ENCODE data around the gene ACE.
"Not testable (repeated sequence)": the region's sequence is repeated elsewhere in the genome, so short reads cannot be mapped to it uniquely, and the experiment has no call there.

The ACE gene

GRCh38 chr17:63445065-63445464 is 31.8 kb upstream of the ACE start:
- no peak for DNase-seq

GRCh38 chr17:63445571-63445953 is 31.3 kb upstream of the ACE start:
- DNase-seq, result peak; percentile 35

- DNase-seq, result peak; percentile 12
Measured at GRCh38 chr17:63445954-63446752, 30.7 kb upstream of the ACE start, which contains the start of gene CYB561. TSS of gene CYB561 (minus strand) at chr17:63446306. CDS start at chr17:63437547, 8,759 bp downstream.

- DNase-seq, result peak; percentile 14
Measured at GRCh38 chr17:63446753-63447470, 29.9 kb upstream of the ACE start.

GRCh38 chr17:63447471-63448009 is 29.3 kb upstream of the ACE start:
- no peak for DNase-seq

DNA sequence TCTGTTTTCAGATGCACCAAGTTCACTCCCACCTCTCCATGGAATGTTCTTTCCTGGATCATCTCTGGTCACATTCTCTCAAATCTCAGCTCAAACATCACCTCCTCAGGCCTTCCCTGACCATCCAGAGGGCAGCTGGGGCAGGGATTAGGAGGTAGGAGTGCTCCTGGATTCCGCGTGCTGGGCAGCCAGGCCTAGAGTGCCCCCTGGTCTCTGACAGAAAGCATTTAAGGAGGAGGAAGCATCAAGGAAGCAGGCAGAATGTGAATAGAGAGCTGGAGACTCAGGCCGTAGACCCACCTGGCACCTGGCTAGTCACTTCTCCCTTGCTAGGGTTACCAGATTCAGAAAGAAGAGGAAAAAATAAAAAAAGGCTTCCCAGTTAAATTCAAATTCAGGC is 28.2 kb upstream of the ACE start:
- no peak for DNase-seq

- DNase-seq, result no peak
Measured at GRCh38 chr17:63450551-63450950, 26.3 kb upstream of the ACE start.

GRCh38 chr17:63451150-63451549 is 25.7 kb upstream of the ACE start:
- no peak for DNase-seq

DNA sequence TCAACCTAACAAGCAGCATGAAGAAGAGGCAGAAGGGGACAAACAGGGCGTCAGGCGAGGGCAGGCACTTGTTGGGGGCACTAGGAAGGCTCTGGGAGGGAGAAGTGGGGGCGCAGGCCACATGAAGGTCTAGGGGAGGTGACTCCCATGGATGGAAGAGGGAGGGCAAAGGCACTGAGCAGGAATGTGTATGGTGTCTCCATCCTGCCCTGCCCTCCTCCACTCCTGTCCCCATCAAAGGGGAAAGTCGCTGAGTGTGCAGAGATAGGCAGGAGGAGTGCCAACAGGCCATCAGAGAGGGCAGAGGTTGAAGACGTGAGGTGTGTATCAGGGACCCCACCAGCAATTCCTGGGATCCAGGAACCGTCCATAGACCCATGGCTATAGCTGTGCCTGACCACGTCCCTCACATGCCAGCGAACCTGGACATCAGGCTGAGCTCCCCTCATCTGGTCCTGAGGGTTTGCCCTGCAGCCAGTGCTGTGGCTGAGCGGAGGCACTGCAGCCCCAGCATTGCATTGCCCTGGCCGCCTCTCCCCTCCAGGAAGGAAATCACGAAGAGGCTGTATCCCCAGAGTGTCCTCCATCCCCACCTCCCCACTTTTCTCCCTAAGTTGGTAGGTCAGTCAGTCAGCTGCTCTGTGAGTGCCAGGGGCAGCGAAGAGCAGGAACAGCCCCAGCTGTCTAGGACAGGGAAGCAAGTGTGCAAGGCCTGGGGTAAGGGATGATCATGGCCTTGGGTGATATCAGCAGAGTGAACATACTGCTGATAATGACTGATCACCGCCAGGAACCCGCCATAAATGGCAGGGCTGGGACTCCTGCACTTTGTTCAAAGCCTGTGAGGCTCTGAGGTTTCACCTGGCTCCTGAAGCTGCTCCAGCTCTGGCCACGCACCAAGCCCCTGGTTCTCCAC is 24.6 kb upstream of the ACE start:
- DNase-seq, result no peak

DNA sequence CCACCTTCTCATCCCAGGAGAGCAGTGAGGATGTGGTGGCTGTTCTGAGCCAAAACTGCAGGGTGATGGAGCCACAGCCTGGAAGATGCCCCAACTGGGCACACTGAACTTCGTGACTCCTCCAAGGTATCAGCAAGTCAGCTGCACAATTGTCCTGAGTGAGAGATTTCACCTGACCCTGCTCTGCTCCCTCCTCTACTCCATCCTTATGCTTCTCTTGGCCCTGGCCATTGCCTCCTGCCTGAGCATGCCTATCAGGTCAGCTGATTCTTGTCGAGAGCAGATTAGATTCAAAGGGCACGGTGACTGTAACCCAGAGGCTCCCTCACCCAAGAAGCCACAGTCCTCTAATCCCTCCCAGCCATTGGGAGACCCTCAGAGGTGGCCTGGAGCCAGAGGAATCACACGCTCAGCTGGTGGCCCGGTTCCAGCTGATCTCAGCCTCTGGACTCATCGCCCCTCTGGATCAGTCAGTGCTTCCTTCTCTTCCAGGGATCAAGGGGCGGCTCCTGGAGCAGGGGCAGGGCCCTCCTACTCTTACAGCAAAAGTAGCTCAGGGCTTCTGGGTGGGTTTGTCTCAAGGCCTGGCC is 23.8 kb upstream of the ACE start:
- peak; percentile 23 for DNase-seq

DNA sequence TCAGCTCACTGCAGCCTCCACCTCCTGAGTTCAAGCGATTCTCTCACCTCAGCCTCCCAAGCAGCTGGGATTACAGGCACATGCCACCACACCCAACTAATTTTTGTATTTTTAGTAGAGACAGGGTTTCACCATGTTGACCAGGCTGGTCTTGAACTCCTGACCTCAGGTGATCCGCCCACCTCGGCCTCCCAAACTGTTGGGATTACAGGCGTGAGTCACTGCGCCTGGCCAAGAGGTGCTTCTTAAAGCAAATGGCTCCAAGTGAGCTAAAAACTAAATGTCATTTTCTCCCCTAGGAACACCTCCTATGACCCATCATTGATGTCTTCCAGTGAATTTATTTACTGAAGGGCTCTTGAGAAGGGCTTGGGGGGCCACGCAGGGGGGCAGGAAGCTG is 22.5 kb upstream of the ACE start:
- DNase-seq, result not testable (repeated sequence)

GRCh38 chr17:63454915-63455314 is 21.9 kb upstream of the ACE start:
- no peak for DNase-seq

GRCh38 chr17:63455417-63455816 is 21.4 kb upstream of the ACE start:
- no peak for DNase-seq

DNA sequence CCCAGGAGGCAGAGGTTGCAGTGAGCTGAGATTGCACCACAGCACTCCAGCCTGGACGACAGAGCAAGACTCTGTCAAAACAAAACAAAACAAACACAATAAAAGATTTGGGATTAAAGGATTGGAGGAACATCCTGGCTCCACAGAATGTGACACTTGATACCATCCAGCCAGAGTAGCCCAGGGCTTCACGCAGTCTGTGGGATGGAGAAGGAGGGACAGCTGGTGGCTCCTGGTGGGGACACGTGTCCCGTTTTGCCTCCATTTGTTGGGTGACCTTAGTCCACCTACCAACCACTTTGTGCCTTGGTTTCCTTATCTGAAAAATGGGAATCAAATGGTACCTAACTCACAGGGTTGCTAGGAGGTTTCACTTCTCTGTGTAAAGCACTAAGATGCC is 18.4 kb upstream of the ACE start:
- DNase-seq, result no peak

GRCh38 chr17:63460018-63460417 is 16.8 kb upstream of the ACE start:
- DNase-seq, result no peak

DNA sequence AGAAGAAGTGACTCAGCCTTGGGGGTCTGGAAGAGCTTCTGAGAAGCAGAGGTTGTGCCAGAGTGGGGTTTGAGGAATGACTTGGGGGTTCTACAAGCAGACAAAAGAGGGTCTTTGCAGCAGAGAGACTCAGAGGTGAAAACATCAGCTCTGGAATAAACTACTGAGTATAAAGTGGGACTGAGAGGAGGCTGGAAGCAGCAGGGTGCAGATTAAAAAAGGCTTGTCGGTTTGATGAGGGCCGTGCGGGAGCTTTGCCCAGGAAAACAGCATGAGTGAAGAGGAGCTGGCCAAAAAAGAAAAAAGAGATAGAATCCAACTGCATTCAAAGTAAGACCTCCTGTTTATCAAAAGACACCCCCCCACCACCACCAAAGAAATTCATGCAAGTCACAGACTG is 13.1 kb upstream of the ACE start:
- DNase-seq, result no peak

DNA sequence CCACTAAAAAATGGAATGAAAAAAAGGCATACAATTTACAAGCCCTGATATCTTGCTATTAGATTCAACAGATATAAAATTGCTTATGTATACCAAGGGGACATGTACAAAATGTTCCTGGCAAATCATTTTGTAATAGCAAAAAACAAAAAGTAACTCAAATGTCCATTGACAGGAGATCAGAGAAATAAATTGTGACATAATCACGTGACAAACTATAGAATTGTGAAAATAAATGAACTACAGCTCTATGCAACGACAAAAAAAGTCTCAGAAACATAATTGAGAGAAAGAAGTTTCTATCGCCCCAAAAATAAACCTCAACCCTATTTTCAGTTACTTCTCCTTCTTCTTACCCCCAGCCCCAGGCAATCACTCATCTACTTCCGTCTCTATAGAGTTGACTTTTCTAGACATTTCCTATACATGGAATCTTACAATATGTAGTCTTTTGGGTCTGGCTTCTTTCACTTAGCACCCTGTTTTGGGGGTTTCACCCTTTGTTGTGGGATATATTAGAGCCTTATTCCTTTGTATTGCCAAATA is 12.1 kb upstream of the ACE start:
- no peak for DNase-seq

DNA sequence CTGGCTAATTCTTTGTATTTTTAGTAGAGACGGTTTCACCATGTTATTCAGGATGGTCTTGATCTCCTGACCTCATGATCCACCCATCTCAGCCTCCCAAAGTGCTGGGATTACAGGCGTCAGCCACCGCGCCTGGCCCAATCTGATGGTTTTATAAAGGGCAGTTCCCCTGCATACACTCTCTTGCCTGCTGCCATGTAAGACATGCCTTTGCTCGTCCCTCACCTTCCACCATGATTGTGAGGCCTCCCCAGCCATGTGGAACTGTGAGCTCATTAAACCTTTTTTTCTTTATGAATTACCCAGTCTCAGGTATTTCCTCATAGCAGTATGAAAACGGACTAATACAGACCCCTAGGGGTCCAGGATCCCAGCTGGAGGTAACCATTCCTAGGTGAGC is 8.8 kb upstream of the ACE start:
- not testable (repeated sequence) for DNase-seq

GRCh38 chr17:63474174-63474573 is 2.7 kb upstream of the ACE start:
- DNase-seq, result no peak

DNA sequence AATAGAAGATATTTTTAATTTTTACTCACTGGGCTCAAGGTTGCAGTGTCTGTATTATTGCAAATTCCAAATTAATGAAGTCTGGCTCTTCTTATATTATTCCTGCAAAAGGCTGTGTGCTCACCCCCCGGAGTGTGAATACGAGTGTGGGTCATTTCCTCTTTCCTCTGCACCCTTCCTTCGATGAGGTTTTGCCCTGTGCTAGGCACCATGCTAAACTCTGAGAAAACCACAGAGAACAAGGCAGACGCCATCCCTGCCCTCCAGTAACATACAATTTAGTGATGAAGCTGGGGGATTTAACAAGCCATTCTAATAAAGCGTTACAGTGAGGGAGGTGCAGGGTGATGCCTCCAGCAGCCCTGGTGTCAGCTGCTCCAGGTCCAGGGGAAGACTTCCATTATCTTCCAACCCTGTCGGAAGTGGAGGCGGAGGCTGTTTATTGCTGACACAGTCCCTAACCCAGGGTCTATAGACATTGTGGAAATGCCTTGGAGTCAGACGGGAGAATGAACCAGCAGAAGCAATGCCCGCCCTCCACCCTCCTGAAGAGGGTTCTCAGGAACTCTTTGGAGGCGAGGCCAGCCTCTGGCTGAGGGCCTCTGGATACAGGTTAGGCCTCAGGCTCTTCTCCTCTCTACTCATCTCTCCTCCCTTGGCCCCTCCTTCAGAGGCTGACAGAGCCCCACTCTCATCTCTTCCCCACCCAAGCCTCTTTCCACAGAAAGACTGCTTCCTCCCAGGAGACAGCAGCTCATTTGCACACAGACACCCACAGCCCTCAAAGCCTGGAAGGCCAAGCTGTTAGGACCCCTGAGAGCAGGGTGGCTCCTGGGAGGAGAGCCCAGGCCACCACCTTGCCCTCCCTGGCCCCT is 2.0 kb upstream of the ACE start:
- no peak for DNase-seq
